Esophagus squamous epithelium (tissue), 5 donors: ENCODE measurements around the gene SVOPL. TPM values are rescaled to one million over a fixed set of nuclear protein-coding genes. Genes with fewer than 3 reads are reported as not detected.

Source experiments
- DNase-seq: peaks from one replicate; lab custom pipeline; 2025; lab: John Stamatoyannopoulos, UW
- H3K27ac ChIP-seq, 4 donors: fragments of 200-600 bp; sonication (generic); one replicate each; pipeline ENCODE4 v1.5.1; 2016 to 2019; ENCODE audit warnings: mild to moderate bottlenecking in 1 of 4
- H3K27me3 ChIP-seq, 4 donors: fragments of 200-600 bp; sonication (generic); 1 replicate in 3 of 4; 2 replicates in 1 of 4; pipeline versions ENCODE4 v1.5.1 to v1.6.0; 2017 to 2021; ENCODE audit warnings: antibody characterized with exemption in 1 of 4
- H3K36me3 ChIP-seq, 3 donors: fragments of 200-600 bp; sonication (generic); one replicate each; pipeline ENCODE4 v1.5.1; 2016 to 2019
- H3K4me1 ChIP-seq, 3 donors: fragments of 200-600 bp; sonication (generic); one replicate each; pipeline ENCODE4 v1.5.1; 2017 to 2019
- H3K4me3 ChIP-seq, 4 donors: fragments of 200-600 bp; sonication (generic); 1 replicate in 3 of 4; 2 replicates in 1 of 4; pipeline ENCODE4 v1.5.1; 2016 to 2019; ENCODE audit warnings: mild to moderate bottlenecking in 2 of 4, moderate library complexity in 1 of 4
- H3K9me3 ChIP-seq, 3 donors: fragments of 200-600 bp; sonication (generic); one replicate each; pipeline ENCODE4 v1.5.1; 2016 to 2019
- POLR2A ChIP-seq, 4 donors: fragments of 450-650 bp; IDR thresholded peaks; one replicate each; pipeline ENCODE4 v1.6.1; 2017; ENCODE audit warnings: antibody characterized with exemption in 4 of 4, mild to moderate bottlenecking in 4 of 4, moderate library complexity in 3 of 4
- WGBS, 2 donors: methylation state at CpG; one replicate each; pipeline ENCODE4 v1.1.5; 2018; 5-methylcytosine and 5-hydroxymethylcytosine counted together
- intact Hi-C: fragments of 100-400 bp; cut with DNase I; formaldehyde crosslinking; loops from one replicate; pipeline ENCODE4 v1.15.0; 2022
- total RNA-seq, 4 donors: library from RNA; depleted of rRNA; stranded (reverse); fragments of >200 nt; gene quantifications; one replicate each; pipeline ENCODE4 v1.1.0, GENCODE V29; 2016
- TF ChIP-seq, protein P1 (sequence below), 6 experiments: fragments of 450-650 bp in 4 of 6; fragments of 200-600 bp in 2 of 6; sonication (generic) in 2 of 6; IDR thresholded peaks; one replicate each; pipeline ENCODE4 v1.5.1; 2016 to 2019; ENCODE audit warnings: antibody characterized with exemption in 6 of 6, mild to moderate bottlenecking in 4 of 6, moderate library complexity in 4 of 6
- donor health status: DM: yes; HTN: yes; CAD: no.

SVOPL gene
- total RNA-seq, 4 donors from 2014 or later, result 0.18 TPM; not detected in 3

DNA sequence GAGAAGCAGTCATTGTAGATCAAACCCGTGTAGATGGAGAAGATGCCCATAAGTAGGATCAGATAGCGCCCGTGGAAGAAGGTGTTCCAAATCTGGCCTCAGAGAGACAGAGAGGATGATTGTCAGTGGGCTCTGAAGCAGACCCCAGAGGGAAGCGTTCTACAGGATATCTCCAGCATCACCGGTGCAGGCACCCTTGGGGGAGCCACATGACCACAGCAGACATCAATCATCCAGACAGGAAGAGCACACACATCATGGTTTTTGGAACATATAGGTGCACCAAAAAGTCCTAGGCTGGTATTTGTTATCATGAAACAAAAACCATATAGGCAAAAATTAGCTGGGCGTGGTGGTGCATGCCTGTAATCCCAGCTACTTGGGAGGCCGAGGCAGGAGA lies 44.0 kb upstream of the SVOPL start:
- WGBS, 2 donors, result 83 to 84% methylated on average over 7 of the region's 7 CpGs

GRCh38 chr7:138741453-138741735 lies 40.2 kb upstream of the SVOPL start:
- Histone ChIP-seq H3K4me1 (no peaks in the 10 kb centered on the region), H3K27me3 (no peaks in the 10 kb centered on the region), H3K36me3 (no peaks in the 10 kb centered on the region), H3K9me3 (no peaks in the 10 kb centered on the region), H3K27ac (no peak overlapping the region), H3K4me3 (no peak overlapping the region)
- intact Hi-C loops, result no loop called here
- WGBS, 2 donors, result 45 to 53% methylated on average over 5 of the region's 5 CpGs
- TF ChIP-seq, protein P1, sequence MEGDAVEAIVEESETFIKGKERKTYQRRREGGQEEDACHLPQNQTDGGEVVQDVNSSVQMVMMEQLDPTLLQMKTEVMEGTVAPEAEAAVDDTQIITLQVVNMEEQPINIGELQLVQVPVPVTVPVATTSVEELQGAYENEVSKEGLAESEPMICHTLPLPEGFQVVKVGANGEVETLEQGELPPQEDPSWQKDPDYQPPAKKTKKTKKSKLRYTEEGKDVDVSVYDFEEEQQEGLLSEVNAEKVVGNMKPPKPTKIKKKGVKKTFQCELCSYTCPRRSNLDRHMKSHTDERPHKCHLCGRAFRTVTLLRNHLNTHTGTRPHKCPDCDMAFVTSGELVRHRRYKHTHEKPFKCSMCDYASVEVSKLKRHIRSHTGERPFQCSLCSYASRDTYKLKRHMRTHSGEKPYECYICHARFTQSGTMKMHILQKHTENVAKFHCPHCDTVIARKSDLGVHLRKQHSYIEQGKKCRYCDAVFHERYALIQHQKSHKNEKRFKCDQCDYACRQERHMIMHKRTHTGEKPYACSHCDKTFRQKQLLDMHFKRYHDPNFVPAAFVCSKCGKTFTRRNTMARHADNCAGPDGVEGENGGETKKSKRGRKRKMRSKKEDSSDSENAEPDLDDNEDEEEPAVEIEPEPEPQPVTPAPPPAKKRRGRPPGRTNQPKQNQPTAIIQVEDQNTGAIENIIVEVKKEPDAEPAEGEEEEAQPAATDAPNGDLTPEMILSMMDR (IDR thresholded peaks at IDR 0.05), result no peak
- no peak for TF ChIP-seq POLR2A (IDR thresholded peaks at IDR 0.05)
- DNase-seq, result no peak

More for the DNA sequence above, 44.0 kb upstream of the SVOPL start:
- TF ChIP-seq POLR2A (IDR thresholded peaks at IDR 0.05), result no peak
- TF ChIP-seq, protein P1 (IDR thresholded peaks at IDR 0.05), result no peak
- DNase-seq, result no peak
- no peaks in the 10 kb centered on the region for H3K9me3 ChIP-seq
- no peaks in the 10 kb centered on the region for H3K36me3 ChIP-seq
- no peak overlapping the region for H3K4me3 ChIP-seq
- intact Hi-C loops, result no loop called here
- no peaks in the 10 kb centered on the region for H3K27me3 ChIP-seq
- no peak overlapping the region for H3K27ac ChIP-seq
- no peaks in the 10 kb centered on the region for H3K4me1 ChIP-seq

GRCh38 chr7:138739859-138740258 lies 38.7 kb upstream of the SVOPL start:
- H3K27ac ChIP-seq, result no peak overlapping the region
- TF ChIP-seq POLR2A (IDR thresholded peaks at IDR 0.05), result no peak
- TF ChIP-seq, protein P1 (IDR thresholded peaks at IDR 0.05), result no peak
- intact Hi-C loops, result loop anchor here (10.0 kb wide), 1 partner anchor 575 kb away; no protein-coding TSS in a partner anchor
- H3K4me3 ChIP-seq, result no peak overlapping the region
- no peak for DNase-seq
- no peaks in the 10 kb centered on the region for H3K4me1 ChIP-seq
- no peaks in the 10 kb centered on the region for H3K36me3 ChIP-seq
- H3K9me3 ChIP-seq, result no peaks in the 10 kb centered on the region
- H3K27me3 ChIP-seq, result no peaks in the 10 kb centered on the region
- 83 to 100% methylated on average over 1 of the region's 1 CpG for WGBS, 2 donors

DNA sequence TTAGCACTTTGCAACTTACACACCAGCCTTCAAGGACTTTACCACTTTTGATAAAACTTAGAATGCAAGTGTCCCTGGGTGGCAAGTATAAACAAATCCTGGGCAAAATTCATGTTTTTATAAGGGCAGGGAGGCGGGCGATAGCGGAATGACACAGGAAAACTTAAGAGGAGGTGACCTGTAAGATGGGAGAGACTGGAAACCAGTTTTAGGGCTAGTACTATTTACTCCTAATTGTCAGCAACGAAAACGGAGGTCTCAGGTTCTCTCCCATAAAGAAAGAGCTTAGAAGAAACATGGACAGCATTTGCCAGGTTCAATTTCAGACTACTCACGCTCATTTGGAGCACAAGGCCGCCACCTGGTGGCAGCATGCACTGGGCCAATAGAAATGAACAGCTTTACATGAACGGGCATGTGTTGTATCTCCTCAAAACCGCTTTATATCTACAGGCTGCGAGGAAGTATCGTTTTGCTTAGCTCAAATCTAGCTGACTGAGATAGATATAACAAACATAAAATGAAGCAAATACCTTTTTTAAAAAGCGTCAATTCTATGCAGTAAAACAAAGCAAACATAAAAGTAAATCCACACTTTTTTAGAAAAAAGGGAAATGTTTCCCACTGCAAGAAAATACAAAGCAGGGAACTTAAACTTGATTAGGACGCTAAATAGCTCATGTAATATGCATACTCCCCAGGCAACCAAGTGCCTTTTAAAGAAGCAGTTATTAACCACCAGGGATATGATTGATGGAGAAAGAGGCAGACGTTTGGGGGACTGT lies 37.6 kb upstream of the SVOPL start:
- 20 to 23% methylated on average over 14 of the region's 14 CpGs for WGBS, 2 donors
- intact Hi-C loops, result loop anchor here (10.0 kb wide), 1 partner anchor 574 kb away; no protein-coding TSS in a partner anchor

GRCh38 chr7:138738114-138738513 lies 37.0 kb upstream of the SVOPL start:
- DNase-seq, result no peak
- Histone ChIP-seq H3K4me1 (no peaks in the 10 kb centered on the region), H3K27ac (no peak overlapping the region), H3K27me3 (no peaks in the 10 kb centered on the region), H3K36me3 (no peaks in the 10 kb centered on the region), H3K9me3 (no peaks in the 10 kb centered on the region), H3K4me3 (no peak overlapping the region)
- no peak for TF ChIP-seq POLR2A (IDR thresholded peaks at IDR 0.05)
- TF ChIP-seq, protein P1 (IDR thresholded peaks at IDR 0.05), result no peak
- 60 to 75% methylated on average over 3 of the region's 3 CpGs for WGBS, 2 donors
- intact Hi-C loops, result loop anchor here (10.0 kb wide), 1 partner anchor 573 kb away; no protein-coding TSS in a partner anchor

More for the DNA sequence above, 37.6 kb upstream of the SVOPL start:
- Histone ChIP-seq H3K4me3 (no peak overlapping the region), H3K27me3 (no peaks in the 10 kb centered on the region), H3K36me3 (no peaks in the 10 kb centered on the region), H3K4me1 (no peaks in the 10 kb centered on the region), H3K9me3 (no peaks in the 10 kb centered on the region), H3K27ac (no peak overlapping the region)
- TF ChIP-seq POLR2A (IDR thresholded peaks at IDR 0.05), result no peak
- TF ChIP-seq, protein P1 (IDR thresholded peaks at IDR 0.05), result peak; percentile 60 to 91 (median 86)
- DNase-seq, result peak; percentile 4
